Keratinocyte (primary cell): ENCODE data around the gene ARMC5.

Source experiments
- CTCF ChIP-seq, 3 experiments: IDR thresholded peaks in 1 of 3; conservative IDR thresholded peaks in 1 of 3; optimal IDR thresholded peaks in 1 of 3; 2 replicates in 2 of 3; 3 replicates in 1 of 3; pipeline versions ENCODE3 to v1.5.1; 2011; ENCODE audit warnings: low read length in 3 of 3, mild to moderate bottlenecking in 3 of 3, moderate library complexity in 2 of 3, control low read depth in 1 of 3, inconsistent platforms in 1 of 3; ENCODE audit not compliant: insufficient read depth in 2 of 3; ENCODE audit errors: extremely low read depth in 1 of 3
- EZH2 ChIP-seq: IDR thresholded peaks from one replicate; pipeline ENCODE4 v1.6.1; 2012; ENCODE audit warnings: inconsistent platforms, mild to moderate bottlenecking, low read length, moderate library complexity

GRCh38 chr16:31465788-31466370 is 6.6 kb downstream of the ARMC5 start:
- TF ChIP-seq CTCF (optimal IDR thresholded peaks at IDR 0.05 in 1 of 3, IDR thresholded peaks at IDR 0.05 in 1 of 3, conservative IDR thresholded peaks at IDR 0.05 in 1 of 3; ENCODE audit: extremely low read depth in 1 of 3, insufficient read depth in 2 of 3, low read length in 3 of 3) (no peak), EZH2 (no peak)
